Activated naive CD4-positive, alpha-beta T cell treated with anti-CD3 and anti-CD28 coated beads for 36 hours (primary cell): ENCODE data around the gene F2. TPM values are rescaled to one million over a fixed set of nuclear protein-coding genes. Genes with fewer than 3 reads are reported as not detected.

Source experiments
- CTCF ChIA-PET: fragments of 350-600 bp; sonication (Branson Sonifier 250); formaldehyde crosslinking; loops from one replicate; lab custom pipeline; 2021; ENCODE audit warnings: antibody characterized with exemption; lab: Charles Lee
- DNase-seq: peaks from one replicate; pipeline ENCODE4 v3.0.0-alpha.2; 2020
- H3K27ac Mint-ChIP-seq: one replicate; pipeline ENCODE4 v1.8.0; 2021; ENCODE audit warnings: mild to moderate bottlenecking, mixed read lengths
- H3K27me3 Mint-ChIP-seq: one replicate; pipeline ENCODE4 v1.8.0; 2021; ENCODE audit warnings: low read depth, mixed read lengths
- H3K36me3 Mint-ChIP-seq: one replicate; pipeline ENCODE4 v1.8.0; 2021; ENCODE audit warnings: low read depth, mixed read lengths
- H3K4me1 Mint-ChIP-seq: one replicate; pipeline ENCODE4 v1.8.0; 2021; ENCODE audit warnings: low read depth, mixed read lengths
- H3K4me3 Mint-ChIP-seq: one replicate; pipeline ENCODE4 v1.8.0; 2021; ENCODE audit warnings: mild to moderate bottlenecking, moderate library complexity, mixed read lengths
- H3K9me3 Mint-ChIP-seq: one replicate; pipeline ENCODE4 v1.8.0; 2021; ENCODE audit warnings: mixed read lengths
- intact Hi-C: fragments of 100-400 bp; cut with micrococcal nuclease; formaldehyde crosslinking; loops from one replicate; pipeline ENCODE4 v1.15.1; 2023
- total RNA-seq, 2 experiments: library from RNA; stranded (reverse); gene quantifications; one replicate each; pipeline ENCODE4 v1.2.3, GENCODE V29; 2021

The F2 gene
- total RNA-seq, 2 experiments from 2014 or later: not detected

GRCh38 chr11:46725338-46726205 lies 6.6 kb downstream of the F2 start:
- Mint-ChIP-seq H3K27ac (no peak overlapping the region), H3K36me3 (no peaks in the 10 kb centered on the region), H3K9me3 (no peaks in the 10 kb centered on the region), H3K4me1 (no peaks in the 10 kb centered on the region), H3K4me3 (no peak overlapping the region), H3K27me3 (no peaks in the 10 kb centered on the region)
- intact Hi-C loops: no loop called here
- CTCF ChIA-PET: no interaction called here
- DNase-seq: no peak

GRCh38 chr11:46726206-46726862 lies 7.3 kb downstream of the F2 start:
- CTCF ChIA-PET: no interaction called here
- Mint-ChIP-seq H3K4me1 (no peaks in the 10 kb centered on the region), H3K27ac (no peak overlapping the region), H3K4me3 (no peak overlapping the region), H3K36me3 (no peaks in the 10 kb centered on the region), H3K27me3 (no peaks in the 10 kb centered on the region), H3K9me3 (no peaks in the 10 kb centered on the region)
- intact Hi-C loops: no loop called here
- no peak for DNase-seq

DNA sequence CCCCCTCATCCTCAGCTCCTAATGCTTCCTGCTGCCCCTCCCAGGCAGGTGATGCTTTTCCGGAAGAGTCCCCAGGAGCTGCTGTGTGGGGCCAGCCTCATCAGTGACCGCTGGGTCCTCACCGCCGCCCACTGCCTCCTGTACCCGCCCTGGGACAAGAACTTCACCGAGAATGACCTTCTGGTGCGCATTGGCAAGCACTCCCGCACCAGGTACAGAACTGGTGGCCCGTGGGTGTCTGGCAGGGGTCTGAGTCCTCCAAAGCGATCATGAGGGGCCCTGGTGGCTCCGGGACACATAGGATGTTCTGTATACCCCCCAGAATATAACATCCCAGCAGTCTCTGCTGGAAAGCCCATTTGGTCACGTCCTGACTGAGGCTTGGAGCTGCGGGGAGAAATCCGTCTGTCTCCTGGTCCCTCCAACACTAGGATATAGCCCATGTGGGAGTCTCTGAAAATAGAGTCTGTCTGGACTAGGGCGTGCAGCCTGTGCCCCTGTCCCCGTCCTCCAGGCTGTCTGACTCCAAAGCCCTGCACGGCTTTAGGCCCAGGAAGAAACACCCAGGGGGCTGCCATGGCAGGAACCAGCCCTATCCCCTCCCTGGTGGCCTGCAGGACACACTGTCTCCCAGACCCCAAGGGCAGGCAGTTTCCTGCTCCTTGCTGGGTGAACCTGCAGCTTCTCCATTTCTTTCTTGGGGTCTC lies 9.1 kb downstream of the F2 start:
- Mint-ChIP-seq H3K9me3 (no peaks in the 10 kb centered on the region), H3K4me1 (no peaks in the 10 kb centered on the region), H3K27ac (no peak overlapping the region), H3K36me3 (no peaks in the 10 kb centered on the region), H3K27me3 (no peaks in the 10 kb centered on the region), H3K4me3 (no peak overlapping the region)
- intact Hi-C loops: no loop called here
- CTCF ChIA-PET: interaction anchor here (0.6 kb wide), 1 partner anchor 45 kb away, joined by 3 read pairs; no protein-coding TSS in a partner anchor
- DNase-seq: no peak

DNA sequence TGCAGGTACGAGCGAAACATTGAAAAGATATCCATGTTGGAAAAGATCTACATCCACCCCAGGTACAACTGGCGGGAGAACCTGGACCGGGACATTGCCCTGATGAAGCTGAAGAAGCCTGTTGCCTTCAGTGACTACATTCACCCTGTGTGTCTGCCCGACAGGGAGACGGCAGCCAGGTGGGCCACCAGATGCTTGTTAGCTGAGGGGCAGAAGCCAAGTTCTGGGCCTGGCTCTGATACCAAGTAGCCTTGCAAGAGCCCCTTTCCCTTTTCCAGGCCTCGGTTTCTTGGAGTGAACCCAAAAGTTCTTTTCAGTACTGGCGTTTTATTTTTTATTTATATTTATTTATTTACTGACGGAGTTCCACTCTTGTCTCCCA lies 9.6 kb downstream of the F2 start:
- Mint-ChIP-seq H3K4me3 (no peak overlapping the region), H3K4me1 (no peaks in the 10 kb centered on the region), H3K27ac (no peak overlapping the region), H3K27me3 (no peaks in the 10 kb centered on the region), H3K36me3 (no peaks in the 10 kb centered on the region), H3K9me3 (no peaks in the 10 kb centered on the region)
- intact Hi-C loops: no loop called here
- CTCF ChIA-PET: no interaction called here
- DNase-seq: no peak

DNA sequence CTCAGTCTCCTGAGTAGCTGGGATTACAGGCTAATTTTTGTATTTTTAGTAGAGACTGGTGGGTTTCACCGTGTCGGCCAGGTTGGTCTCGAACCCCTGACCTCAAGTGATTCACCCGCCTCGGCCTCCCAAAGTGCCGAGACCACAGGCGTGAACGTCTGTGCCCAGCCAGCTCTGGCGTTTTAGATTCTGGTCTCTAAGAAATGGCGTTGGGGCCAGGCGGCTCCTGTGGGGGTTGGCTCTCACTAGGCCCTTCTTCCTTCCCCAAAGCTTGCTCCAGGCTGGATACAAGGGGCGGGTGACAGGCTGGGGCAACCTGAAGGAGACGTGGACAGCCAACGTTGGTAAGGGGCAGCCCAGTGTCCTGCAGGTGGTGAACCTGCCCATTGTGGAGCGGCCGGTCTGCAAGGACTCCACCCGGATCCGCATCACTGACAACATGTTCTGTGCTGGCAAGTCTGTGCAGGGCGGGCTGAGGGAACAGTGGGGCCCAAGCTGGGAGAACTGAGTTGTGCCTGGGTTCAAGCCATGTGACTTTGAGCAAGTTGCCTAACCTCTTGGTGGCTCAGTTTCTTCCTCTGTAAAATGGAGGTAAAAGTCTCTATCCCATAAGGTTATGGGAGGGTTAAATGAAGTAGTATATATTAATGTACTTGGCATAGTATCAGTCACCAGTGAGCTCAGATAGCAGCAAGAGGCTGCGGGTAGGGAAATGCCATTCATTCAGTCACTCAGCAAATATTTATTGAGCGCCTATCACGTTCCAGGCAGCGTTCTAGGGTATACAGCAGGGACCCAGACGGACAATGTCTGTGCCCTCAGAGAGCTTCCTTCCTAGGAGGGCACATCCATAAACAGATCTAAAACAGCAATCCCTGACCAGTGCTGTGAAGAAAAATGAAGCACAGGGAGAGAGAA lies 10.4 kb downstream of the F2 start:
- CTCF ChIA-PET: no interaction called here
- Mint-ChIP-seq H3K4me1 (no peaks in the 10 kb centered on the region), H3K4me3 (no peak overlapping the region), H3K27me3 (no peaks in the 10 kb centered on the region), H3K27ac (no peak overlapping the region), H3K9me3 (no peaks in the 10 kb centered on the region), H3K36me3 (no peaks in the 10 kb centered on the region)
- DNase-seq: no peak
- intact Hi-C loops: no loop called here

DNA sequence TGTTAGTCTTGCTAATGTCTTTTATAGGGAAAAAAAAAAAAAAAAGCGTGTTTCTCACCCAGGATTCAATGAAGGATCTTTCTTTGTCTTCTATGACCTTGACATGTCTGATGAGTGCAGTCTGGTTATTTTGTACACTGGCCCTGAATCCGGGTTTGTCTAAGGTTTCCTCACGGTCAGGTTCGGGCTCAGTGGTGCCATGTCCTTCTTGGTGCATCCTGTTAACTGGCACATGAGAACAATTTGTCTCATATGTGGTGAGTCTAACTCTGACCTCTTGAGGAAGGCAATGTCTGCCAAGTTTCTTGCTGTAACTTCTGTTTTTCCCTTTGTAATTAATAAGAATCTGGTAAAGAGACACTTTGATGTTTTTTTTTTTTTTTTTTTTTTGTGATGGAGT lies 12.5 kb downstream of the F2 start:
- H3K4me1 Mint-ChIP-seq: no peaks in the 10 kb centered on the region
- CTCF ChIA-PET: no interaction called here
- H3K9me3 Mint-ChIP-seq: no peaks in the 10 kb centered on the region
- DNase-seq: no peak
- intact Hi-C loops: no loop called here
- no peak overlapping the region for H3K27ac Mint-ChIP-seq
- no peaks in the 10 kb centered on the region for H3K36me3 Mint-ChIP-seq
- H3K4me3 Mint-ChIP-seq: no peak overlapping the region
- H3K27me3 Mint-ChIP-seq: no peaks in the 10 kb centered on the region

DNA sequence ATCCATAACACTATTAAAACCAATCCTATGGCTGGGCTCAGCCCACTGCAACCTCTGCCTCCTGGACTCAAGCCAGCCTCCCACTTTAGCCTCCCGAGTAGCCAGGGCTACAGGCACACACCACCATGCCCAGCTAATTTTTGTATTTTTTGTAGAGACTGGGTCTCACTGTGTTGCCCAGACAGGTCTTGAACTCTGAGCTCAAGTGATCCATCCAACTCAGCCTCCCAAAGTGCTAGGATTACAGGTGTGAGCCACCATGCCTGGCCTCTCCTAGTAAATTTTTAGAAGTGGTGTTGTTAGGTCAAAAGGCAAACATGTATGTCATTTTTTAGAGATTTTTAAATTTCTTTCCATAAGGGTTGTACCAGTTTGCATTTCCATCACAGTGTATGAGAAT lies 14.2 kb downstream of the F2 start:
- Mint-ChIP-seq H3K4me3 (no peak overlapping the region), H3K27ac (no peak overlapping the region), H3K4me1 (no peaks in the 10 kb centered on the region), H3K9me3 (no peaks in the 10 kb centered on the region), H3K27me3 (no peaks in the 10 kb centered on the region), H3K36me3 (no peaks in the 10 kb centered on the region)
- CTCF ChIA-PET: no interaction called here
- no peak for DNase-seq
- intact Hi-C loops: no loop called here

DNA sequence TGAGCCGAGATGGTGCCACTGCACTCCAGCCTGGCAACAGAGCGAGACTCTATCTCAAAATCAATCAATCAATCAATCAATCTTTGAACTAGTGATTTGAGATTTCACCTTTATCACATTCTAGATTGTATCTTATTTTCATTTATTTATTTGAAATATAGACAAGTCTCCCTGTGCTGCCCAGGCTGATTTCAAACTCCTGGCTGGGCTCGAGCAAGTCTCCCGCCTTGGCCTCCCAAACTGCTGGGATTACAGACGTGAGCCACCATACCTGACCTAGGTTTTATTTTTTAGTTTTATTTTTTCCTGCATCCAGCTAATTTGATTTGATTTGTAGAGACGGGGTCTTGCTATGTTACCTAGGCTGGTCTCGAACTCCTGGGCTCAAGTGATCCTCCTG lies 17.1 kb downstream of the F2 start:
- CTCF ChIA-PET: interaction anchor here (0.6 kb wide), 1 partner anchor 514 kb away, joined by 7 read pairs; no protein-coding TSS in a partner anchor
- H3K27ac Mint-ChIP-seq: no peak overlapping the region

GRCh38 chr11:46736615-46737014 lies 17.6 kb downstream of the F2 start:
- Mint-ChIP-seq H3K4me3 (no peak overlapping the region), H3K27me3 (no peaks in the 10 kb centered on the region), H3K36me3 (peaks cover 6% of the 10 kb centered on the region), H3K27ac (no peak overlapping the region), H3K9me3 (no peaks in the 10 kb centered on the region), H3K4me1 (no peaks in the 10 kb centered on the region)
- CTCF ChIA-PET: interaction anchor here (0.6 kb wide), 1 partner anchor 515 kb away, joined by 7 read pairs; no protein-coding TSS in a partner anchor
- intact Hi-C loops: no loop called here
- no peak for DNase-seq

More for the DNA sequence above, 17.1 kb downstream of the F2 start:
- no peak for DNase-seq
- intact Hi-C loops: no loop called here
- Mint-ChIP-seq H3K27me3 (no peaks in the 10 kb centered on the region), H3K9me3 (no peaks in the 10 kb centered on the region), H3K36me3 (peaks cover 3% of the 10 kb centered on the region), H3K4me3 (no peak overlapping the region), H3K4me1 (no peaks in the 10 kb centered on the region)

DNA sequence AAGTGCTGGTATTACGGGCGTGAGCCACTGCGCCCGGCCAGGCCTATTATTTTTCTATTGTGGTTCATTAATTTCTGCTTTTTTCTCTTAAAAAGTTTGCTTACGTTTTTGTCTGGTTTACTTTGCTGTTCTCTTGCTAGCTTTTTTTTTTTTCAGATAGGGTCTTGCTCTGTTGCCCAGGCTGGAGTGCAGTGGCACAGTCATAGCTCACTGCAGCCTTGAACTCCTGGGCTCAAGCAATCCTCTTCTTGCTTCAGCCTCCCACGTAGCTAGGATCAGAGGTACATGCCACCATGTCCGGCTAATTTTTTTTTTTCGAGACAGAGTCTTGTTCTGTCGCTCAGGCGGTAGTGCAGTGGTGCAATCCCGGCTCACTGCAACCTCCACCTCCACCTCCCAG lies 18.7 kb downstream of the F2 start:
- H3K9me3 Mint-ChIP-seq: no peaks in the 10 kb centered on the region
- H3K4me1 Mint-ChIP-seq: no peaks in the 10 kb centered on the region
- DNase-seq: no peak
- intact Hi-C loops: no loop called here
- no peak overlapping the region for H3K27ac Mint-ChIP-seq
- peaks cover 15% of the 10 kb centered on the region for H3K36me3 Mint-ChIP-seq
- CTCF ChIA-PET: interaction anchor here (0.7 kb wide), 1 partner anchor 54 kb away, joined by 4 read pairs; no protein-coding TSS in a partner anchor
- no peak overlapping the region for H3K4me3 Mint-ChIP-seq
- H3K27me3 Mint-ChIP-seq: no peaks in the 10 kb centered on the region

DNA sequence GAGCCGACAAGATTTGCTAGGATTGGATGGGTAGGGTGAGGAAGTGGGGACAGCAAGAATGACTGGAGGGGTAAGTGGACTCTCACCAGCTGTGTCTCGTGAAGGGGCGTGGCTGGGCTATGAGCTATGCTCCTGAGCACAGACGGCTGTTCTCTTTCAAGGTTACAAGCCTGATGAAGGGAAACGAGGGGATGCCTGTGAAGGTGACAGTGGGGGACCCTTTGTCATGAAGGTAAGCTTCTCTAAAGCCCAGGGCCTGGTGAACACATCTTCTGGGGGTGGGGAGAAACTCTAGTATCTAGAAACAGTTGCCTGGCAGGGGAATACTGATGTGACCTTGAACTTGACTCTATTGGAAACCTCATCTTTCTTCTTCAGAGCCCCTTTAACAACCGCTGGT lies 19.9 kb downstream of the F2 start:
- no peaks in the 10 kb centered on the region for H3K27me3 Mint-ChIP-seq
- CTCF ChIA-PET: no interaction called here
- no peak overlapping the region for H3K27ac Mint-ChIP-seq
- H3K9me3 Mint-ChIP-seq: no peaks in the 10 kb centered on the region
- intact Hi-C loops: no loop called here
- H3K4me3 Mint-ChIP-seq: no peak overlapping the region
- no peak for DNase-seq
- peaks cover 22% of the 10 kb centered on the region for H3K36me3 Mint-ChIP-seq
- no peaks in the 10 kb centered on the region for H3K4me1 Mint-ChIP-seq
